OCI-M2 (cell line): ENCODE results near the gene RPTOR.

Source experiments
- DNase-seq: peaks from one replicate; lab custom pipeline; 2025; ENCODE audit not compliant: unreplicated experiment; lab: John Stamatoyannopoulos, UW

Gene RPTOR

GRCh38 chr17:80640366-80641084, 95.9 kb downstream of the RPTOR start:
- no peak for DNase-seq

GRCh38 chr17:80643326-80644099, 98.9 kb downstream of the RPTOR start:
- DNase-seq: no peak

- no peak for DNase-seq
Measured at GRCh38 chr17:80644536-80644935, 99.9 kb downstream of the RPTOR start.

GRCh38 chr17:80645706-80646325, 101.2 kb downstream of the RPTOR start:
- no peak for DNase-seq

GRCh38 chr17:80646328-80646727, 101.7 kb downstream of the RPTOR start:
- no peak for DNase-seq

- DNase-seq: no peak
Measured at GRCh38 chr17:80647746-80648145, 103.1 kb downstream of the RPTOR start.

GRCh38 chr17:80649200-80649644, 104.6 kb downstream of the RPTOR start:
- no peak for DNase-seq

GRCh38 chr17:80649672-80650330, 105.2 kb downstream of the RPTOR start:
- DNase-seq: no peak

GRCh38 chr17:80650331-80650672, 105.7 kb downstream of the RPTOR start:
- DNase-seq: no peak

GRCh38 chr17:80650751-80651518, 106.3 kb downstream of the RPTOR start:
- no peak for DNase-seq

GRCh38 chr17:80652756-80653330, 108.2 kb downstream of the RPTOR start:
- no peak for DNase-seq

- DNase-seq: no peak
Measured at GRCh38 chr17:80653856-80654255, 109.2 kb downstream of the RPTOR start.

- DNase-seq: no peak
Measured at GRCh38 chr17:80655608-80656007, 111.0 kb downstream of the RPTOR start.

GRCh38 chr17:80656590-80656989, 112.0 kb downstream of the RPTOR start:
- DNase-seq: no peak

GRCh38 chr17:80657561-80657960, 112.9 kb downstream of the RPTOR start:
- no peak for DNase-seq

GRCh38 chr17:80658821-80659220, 114.2 kb downstream of the RPTOR start:
- DNase-seq: no peak

- DNase-seq: no peak
Measured at GRCh38 chr17:80659651-80660050, 115.0 kb downstream of the RPTOR start.

GRCh38 chr17:80660527-80661198, 116.0 kb downstream of the RPTOR start:
- no peak for DNase-seq

GRCh38 chr17:80662557-80662956, 117.9 kb downstream of the RPTOR start:
- no peak for DNase-seq

- DNase-seq: no peak
Measured at GRCh38 chr17:80663781-80664206, 119.2 kb downstream of the RPTOR start.
